GM21825 (cell line): Measurements from ENCODE around the gene HDAC6.
"Not testable (repeated sequence)": the region's sequence is repeated elsewhere in the genome, so short reads cannot be mapped to it uniquely, and the experiment has no call there.

ENCODE experiments used
- ATAC-seq: cut with Tn5 transposase; IDR thresholded peaks from one replicate; pipeline ENCODE4 v1.9.1; 2021; ENCODE audit warnings: mild to moderate bottlenecking, moderate library complexity; ENCODE audit not compliant: unreplicated experiment

Gene HDAC6

DNA sequence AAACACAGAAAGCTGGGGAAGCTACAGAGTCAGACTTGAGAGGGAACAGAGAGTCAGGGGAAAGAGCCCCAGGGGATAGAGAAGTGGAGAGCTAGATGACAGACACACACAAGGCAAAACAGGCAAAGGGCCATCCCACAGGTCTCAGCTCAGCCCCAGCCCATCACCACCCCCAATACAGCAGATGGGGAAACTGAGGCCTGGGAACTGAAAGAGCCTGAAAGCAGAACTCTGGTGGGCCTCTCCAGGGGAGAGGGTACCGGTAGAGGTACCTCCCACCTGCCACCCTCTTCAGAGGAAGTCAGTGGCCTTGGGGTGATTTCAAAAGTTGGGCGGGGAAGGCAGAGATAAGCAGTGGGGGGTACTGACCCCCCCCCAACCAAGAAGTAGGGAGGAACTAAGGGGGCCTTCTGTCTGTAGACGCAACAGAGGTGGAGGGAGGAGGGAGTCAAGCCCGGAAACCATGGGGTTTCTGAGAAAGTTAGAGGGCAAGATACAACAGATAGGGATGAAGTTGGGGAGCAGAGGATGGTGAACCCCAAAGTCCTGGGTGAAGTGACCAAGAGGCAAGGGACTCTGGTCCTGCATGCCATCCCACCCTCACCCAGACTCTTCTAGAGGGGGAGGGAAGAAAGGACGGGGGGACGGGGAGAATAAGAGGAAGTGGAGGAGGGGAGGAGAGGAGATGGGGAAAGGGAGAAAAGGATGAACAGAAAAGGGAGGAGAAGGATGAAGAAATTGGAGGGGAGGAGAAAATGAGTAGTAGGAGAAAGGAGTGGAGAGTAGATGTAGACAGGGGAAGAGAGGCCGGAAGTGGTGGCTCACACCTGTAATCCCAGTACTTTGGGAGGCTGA lies 12.3 kb upstream of the HDAC6 start:
- no peak for ATAC-seq

DNA sequence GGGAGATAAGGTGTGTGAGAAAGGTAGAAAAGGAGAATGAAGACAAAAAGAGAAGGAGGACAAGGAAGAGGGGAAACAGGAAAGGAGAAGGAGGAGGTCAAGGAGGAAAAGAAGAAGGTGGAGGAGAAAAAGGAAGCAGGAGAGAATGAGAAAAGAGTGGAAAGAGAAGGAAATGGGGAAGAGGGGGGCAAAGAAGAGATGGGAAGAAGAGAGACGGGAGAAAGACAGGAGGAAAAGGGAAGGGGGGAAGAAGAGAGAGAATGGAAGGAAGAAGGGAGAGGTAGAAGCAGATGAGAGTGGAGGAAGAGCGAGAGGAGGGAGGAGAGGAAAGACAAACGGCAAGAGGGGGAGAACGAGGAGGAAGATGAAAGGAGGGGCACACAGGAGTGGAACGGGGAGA lies 11.4 kb upstream of the HDAC6 start:
- ATAC-seq: no peak

DNA sequence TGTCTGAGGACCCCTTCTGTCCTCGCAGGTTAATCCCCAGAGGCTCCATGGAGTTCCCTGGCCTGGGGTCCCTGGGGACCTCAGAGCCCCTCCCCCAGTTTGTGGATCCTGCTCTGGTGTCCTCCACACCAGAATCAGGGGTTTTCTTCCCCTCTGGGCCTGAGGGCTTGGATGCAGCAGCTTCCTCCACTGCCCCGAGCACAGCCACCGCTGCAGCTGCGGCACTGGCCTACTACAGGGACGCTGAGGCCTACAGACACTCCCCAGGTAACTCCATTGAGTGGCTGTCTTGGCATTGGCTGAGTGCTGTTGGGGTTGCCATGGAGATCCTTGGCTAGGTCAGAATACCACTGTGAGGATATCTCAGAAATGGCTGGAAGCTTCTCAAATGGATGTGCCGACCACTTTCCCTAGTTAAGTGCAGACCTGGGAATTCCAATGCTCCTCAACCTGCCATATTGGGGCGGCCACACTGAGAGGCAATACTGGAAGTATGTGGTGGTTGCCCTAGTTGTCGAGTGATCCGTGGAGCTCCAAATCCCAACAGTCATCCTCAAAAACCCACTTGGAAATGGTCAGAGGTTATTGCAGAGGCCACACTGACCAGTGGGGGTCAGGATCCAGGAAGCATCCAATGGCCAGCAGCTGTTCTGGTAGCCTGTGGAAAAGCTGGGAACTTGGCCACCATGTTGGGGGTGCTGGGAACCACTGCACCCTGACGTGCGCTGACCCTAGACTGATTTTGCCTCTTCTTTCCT lies 10.6 kb upstream of the HDAC6 start:
- ATAC-seq: no peak

DNA sequence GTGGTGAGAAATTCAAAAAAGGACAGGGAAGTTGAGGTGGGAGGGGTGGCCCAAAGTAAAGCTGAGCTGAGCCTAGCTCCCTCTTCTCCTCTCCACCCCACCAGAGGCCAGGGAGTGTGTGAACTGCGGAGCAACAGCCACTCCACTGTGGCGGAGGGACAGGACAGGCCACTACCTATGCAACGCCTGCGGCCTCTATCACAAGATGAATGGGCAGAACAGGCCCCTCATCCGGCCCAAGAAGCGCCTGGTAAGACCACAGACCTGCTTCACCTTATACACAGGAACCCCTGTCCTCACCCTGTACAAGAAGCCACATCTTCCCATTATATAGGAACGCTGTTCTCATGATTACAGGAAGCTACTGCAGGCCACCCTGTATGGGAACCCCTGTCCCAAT lies 9.6 kb upstream of the HDAC6 start:
- no peak for ATAC-seq

DNA sequence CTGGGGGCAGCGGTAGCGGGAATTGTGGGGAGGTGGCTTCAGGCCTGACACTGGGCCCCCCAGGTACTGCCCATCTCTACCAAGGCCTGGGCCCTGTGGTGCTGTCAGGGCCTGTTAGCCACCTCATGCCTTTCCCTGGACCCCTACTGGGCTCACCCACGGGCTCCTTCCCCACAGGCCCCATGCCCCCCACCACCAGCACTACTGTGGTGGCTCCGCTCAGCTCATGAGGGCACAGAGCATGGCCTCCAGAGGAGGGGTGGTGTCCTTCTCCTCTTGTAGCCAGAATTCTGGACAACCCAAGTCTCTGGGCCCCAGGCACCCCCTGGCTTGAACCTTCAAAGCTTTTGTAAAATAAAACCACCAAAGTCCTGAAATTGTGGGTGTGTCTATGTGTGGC lies 7.9 kb upstream of the HDAC6 start:
- no peak for ATAC-seq

DNA sequence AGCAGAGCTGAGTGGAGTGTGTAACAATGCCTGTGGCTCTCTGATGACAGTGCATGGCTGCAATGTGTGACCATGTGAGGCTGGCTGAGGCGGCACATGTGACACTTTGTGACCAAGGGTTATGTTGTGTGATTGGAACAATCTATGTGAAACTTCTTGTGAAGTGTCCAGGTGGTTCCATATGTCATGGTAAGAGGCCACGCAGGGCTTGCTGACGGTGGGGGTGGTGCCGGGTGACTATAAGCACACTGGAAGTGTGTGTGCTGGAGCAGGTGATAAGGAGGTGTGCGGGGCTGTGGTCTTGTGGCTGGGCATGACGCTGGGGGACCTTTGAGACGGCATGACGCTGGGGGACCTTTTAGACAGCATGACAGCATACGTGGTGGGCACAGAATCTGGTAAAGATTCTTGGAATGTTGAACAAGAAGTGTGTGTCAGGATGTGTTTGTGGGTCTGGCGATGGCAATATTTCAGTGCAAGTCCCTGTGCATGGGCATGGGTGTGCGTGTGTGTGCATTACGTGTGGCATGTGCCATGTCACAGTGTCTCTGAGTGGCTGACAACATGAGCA lies 7.4 kb upstream of the HDAC6 start:
- no peak for ATAC-seq

DNA sequence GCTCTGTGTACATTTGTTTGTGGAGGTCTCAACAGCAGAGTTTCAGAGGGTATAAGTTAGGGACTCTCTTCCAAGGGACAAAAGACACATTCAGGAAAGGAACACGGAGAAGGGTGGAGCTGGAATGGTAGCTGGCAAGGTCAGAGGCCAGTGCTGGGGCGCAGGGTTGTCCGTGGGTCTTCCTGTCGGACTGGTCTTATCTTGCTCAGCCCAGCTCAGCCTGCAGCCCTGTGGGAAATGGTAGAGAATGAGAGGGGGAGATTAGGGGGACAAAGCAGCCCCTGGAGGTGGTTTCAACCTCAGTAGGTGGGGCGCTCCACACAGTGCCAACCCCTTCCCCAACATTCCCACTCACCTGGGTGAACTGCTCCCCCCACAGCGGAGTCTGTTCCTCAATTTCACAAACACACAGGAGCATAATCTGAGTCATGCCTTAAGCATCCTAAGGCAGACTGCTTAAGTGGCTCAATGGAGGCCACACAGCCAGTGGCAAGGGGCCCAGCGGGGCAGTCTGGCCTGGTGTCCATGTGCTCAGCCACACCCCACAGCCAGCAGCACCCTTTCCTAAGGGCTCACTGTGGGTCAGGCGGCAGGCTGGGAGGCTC lies 6.9 kb upstream of the HDAC6 start:
- no peak for ATAC-seq

DNA sequence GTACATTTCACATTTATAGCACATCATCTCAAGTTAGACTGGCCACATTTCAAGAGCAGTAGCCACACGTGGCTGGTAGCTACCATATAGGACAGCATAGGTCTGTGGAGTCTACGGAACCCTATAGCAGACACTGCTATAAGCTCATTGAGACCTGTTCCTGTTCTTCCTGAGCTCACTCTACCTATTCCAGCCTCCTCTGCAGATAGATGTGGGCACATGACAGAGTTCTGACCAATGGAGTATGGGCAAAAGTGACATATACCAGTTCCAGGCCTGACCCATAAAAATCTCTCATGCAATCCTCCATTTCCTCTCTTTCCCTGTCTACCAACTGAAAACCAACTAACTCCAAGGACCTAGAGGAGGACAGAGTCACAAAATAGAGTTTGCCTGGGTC lies 3.5 kb upstream of the HDAC6 start:
- no peak for ATAC-seq

DNA sequence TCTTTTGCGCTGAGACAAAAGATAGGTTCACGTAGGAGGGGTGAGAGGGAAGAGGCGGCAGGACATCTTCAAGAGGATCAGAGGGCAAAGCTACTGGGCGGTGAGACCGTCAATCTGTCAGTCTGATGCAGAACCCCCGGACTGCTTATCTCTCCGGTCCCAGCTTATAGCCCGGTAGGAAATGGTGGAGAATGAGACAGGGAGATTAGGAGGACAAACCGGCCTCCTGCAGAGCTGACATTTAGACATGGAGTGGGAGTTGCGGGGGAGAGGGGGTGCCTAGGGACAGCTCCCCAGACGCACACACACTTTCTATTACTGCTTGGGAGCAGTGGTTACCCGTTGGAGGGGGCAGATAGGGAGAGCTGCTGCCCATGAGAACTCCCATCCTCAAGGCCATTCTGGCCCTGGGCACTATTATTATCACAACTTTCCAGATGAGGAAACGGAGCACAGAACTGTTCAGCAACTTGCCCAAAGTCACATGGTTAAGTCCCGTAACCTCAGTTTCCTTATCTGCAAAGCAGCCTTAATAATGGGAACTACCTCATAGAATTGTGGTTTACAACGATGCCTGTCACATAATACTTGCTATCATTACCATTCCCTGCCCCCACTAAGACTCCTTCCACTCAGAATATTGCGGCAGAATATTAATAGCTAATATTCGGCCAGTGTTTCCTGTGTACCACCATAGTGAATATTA lies 1.1 kb upstream of the HDAC6 start:
- ATAC-seq: no peak

DNA sequence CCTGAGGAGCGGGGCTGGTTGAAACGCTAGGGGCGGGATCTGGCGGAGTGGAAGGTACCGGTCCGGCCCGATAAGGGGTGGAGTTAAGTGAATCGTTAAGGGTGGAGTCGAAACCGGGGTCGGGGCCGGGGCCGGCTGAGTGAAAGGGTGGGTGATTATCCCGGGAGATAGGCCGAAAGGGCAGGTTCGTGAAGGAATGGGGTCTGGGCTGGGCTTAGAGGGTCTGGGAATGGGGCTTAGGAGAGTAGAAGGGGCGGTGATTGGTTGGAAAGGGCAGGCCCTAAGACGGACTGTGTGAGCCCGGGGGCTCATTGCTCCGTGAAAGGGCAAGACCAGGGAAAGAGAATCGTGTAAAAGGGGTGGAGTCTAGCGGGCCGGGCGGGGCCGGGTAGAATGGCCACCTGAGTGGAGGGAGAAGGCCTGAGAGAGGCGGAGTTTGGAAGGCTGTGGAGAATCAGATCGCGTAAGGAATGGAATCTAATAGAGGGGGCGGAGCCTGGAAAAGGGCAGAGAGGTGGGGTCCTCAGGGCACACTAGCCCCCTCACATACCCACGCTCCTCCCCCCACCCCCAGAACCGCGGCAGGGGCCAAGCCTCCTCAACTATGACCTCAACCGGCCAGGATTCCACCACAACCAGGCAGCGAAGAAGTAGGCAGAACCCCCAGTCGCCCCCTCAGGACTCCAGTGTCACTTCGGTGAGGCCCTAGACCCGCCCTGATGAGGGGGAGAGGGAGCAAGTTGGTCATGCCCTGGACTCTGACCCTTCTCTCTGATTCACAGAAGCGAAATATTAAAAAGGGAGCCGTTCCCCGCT lies 430 bp downstream of the HDAC6 start:
- peak; percentile 38 for ATAC-seq

DNA sequence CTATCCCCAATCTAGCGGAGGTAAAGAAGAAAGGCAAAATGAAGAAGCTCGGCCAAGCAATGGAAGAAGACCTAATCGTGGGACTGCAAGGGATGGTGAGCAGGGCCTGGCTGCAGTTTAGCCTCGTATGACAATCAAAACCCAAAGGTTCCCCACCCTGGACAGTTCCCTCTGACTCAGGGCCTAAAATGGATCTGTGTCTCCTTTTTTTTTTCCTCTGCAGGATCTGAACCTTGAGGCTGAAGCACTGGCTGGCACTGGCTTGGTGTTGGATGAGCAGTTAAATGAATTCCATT lies 986 bp downstream of the HDAC6 start:
- no peak for ATAC-seq

DNA sequence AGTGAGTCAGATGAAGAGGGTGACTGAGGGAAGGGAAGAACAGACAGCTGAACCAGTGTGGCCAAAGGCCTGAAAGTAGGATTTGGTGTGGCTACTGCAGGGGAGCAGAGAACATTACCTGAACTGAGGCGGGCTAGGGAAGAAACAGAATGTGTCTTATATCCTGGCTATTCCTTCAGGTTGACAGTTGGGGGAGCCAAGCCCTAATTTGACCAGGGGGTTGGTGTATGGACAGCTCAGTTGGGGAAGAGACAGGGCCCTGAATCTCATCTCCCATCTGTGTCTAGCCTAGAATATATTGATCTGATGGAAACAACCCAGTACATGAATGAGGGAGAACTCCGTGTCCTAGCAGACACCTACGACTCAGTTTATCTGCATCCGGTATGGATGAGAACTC lies 4.2 kb downstream of the HDAC6 start:
- ATAC-seq: no peak

DNA sequence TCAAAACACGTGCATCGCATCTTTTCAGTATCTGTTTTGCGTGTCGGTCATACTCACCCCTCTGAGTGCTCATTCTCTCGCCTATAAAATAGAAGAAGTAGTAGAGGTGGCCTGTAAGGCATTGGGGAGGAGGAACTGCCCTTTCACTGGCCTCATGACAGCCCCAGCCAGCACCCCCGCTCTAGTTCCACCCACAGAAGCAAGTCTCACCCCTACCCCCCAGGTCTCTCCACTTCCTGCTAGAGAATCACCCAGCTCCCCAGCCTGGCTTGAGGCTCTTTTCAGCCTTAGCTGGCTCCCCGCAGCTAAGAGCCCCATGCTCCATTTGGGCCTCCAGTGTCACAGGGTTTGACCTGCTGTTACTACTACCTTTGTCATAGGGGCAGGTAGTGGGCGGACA lies 11.8 kb downstream of the HDAC6 start:
- no peak for ATAC-seq

DNA sequence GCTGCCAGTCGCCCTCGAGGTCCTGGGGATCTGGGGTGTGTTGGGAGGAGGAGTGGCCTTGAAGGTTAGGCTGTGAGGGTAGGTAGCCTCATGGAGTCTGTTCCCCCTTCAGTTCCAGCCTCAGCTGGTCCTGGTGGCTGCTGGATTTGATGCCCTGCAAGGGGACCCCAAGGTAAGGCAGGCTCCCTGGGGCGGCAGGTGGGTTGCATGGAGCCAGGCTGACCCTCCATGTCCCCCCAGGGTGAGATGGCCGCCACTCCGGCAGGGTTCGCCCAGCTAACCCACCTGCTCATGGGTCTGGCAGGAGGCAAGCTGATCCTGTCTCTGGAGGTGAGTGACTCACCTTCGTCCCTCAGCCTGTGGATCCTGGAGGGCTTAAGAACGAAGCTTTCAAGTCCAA lies 12.9 kb downstream of the HDAC6 start:
- no peak for ATAC-seq

DNA sequence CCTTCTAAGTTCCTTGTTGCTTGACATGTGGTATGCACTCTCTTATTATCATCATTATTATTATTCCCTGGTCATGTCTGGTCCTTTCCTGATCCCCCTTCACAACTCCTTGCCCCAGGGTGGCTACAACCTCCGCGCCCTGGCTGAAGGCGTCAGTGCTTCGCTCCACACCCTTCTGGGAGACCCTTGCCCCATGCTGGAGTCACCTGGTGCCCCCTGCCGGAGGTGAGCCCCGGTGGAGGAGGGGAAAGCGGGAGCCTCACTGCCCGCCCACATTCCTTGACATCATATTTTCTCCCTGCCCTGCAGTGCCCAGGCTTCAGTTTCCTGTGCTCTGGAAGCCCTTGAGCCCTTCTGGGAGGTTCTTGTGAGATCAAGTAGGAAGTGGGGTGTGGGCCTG lies 13.4 kb downstream of the HDAC6 start:
- ATAC-seq: no peak

DNA sequence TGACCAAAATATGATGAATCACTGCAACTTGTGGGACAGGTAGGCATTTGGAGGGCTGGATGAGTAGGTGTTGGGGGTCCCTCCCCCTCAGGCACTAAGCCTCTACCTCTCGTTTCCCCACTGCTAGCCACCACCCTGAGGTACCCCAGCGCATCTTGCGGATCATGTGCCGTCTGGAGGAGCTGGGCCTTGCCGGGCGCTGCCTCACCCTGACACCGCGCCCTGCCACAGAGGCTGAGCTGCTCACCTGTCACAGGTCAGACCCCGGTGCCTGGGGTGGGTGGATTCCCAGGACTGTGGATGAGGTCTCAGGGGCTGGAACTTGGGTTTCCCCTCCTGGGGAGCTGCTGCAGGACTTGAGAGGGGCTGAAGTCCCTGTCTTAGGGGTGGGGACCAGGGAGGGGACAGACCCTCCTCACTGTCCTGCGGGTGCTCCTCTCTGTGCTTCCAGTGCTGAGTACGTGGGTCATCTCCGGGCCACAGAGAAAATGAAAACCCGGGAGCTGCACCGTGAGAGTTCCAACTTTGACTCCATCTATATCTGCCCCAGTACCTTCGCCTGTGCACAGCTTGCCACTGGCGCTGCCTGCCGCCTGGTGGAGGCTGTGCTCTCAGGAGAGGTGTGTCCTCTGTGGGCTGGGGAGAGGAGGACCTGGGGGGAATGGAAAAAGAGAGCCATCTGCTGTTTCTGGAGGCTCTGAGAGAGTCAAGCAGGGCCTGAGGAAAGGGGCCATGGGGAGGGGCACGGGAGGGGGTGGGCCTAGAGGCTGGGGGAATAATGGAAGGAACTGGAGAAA lies 14.3 kb downstream of the HDAC6 start:
- ATAC-seq: no peak

DNA sequence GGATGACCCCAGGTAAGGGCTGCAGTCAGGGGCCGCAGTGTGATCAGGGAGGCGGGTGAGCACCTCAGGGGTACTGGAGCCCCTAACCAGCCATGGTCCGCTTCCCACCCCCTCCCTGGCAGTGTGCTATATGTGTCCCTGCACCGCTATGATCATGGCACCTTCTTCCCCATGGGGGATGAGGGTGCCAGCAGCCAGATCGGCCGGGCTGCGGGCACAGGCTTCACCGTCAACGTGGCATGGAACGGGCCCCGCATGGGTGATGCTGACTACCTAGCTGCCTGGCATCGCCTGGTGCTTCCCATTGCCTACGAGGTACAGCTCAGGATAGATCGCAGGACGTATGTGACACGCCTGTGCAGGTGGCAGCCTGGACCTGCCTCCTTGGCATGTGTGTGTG lies 16.2 kb downstream of the HDAC6 start:
- no peak for ATAC-seq

DNA sequence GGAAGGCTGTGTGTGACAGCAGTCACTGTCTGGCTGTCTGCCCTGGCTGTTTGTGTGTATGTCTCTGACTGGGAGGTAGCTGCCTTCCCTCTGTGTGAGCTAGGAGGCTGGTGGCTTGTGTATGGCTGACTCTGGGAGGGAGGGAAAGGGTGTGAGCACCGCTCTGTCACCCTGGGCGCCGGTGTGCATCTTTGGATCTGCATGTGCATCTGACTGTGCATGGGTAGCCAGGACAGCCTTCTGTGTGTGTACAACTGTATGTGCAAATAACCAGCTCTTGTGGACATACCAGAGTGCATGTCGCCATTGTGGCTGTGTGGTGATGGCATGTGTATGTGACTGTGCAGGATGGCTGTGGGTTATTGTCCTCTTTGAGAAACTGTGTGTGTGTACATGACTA lies 17.0 kb downstream of the HDAC6 start:
- ATAC-seq: no peak

DNA sequence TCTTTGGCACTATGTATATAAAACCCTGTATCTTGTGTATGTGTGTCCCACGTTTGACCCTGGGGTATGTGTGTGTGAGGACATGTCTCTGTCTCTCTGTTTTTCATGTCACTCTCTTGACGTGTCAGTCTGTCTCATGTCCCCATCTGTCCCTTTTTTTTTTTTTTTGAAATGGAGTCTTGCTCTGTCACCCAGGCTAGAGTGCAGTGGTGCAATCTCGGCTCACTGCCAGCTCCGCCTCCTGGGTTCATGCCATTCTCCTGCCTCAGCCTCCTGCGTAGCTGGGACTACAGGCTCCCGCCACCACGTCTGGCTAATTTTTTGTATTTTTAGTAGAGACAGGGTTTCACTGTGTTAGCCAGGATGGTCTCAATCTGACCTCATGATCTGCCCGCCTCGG lies 17.5 kb downstream of the HDAC6 start:
- ATAC-seq: not testable (repeated sequence)

DNA sequence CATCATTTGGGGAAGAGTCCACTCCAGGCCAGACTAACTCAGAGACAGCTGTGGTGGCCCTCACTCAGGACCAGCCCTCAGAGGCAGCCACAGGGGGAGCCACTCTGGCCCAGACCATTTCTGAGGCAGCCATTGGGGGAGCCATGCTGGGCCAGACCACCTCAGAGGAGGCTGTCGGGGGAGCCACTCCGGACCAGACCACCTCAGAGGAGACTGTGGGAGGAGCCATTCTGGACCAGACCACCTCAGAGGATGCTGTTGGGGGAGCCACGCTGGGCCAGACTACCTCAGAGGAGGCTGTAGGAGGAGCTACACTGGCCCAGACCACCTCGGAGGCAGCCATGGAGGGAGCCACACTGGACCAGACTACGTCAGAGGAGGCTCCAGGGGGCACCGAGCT lies 21.2 kb downstream of the HDAC6 start:
- ATAC-seq: no peak
